Upper lobe of right lung (tissue), 1 donor: ENCODE results near the gene NHSL2. TPM values are rescaled to one million over a fixed set of nuclear protein-coding genes. Genes with fewer than 3 reads are reported as not detected.

Experiments used
- ATAC-seq: fragments of 200-7000 bp; cut with Tn5 transposase; one replicate; pipeline ENCODE4 v1.9.1; 2020; ENCODE audit warnings: mild to moderate bottlenecking, moderate library complexity
- DNase-seq: peaks from one replicate; pipeline ENCODE4 v3.0.0-alpha.2; 2020
- H3K27ac ChIP-seq: fragments of 200-600 bp; one replicate; pipeline ENCODE4 v1.8.0; 2022
- H3K27me3 ChIP-seq: fragments of 200-600 bp; one replicate; pipeline ENCODE4 v1.8.0; 2022; ENCODE audit warnings: mild to moderate bottlenecking
- H3K36me3 ChIP-seq: fragments of 200-600 bp; one replicate; pipeline ENCODE4 v1.8.0; 2022
- H3K4me1 ChIP-seq: fragments of 200-600 bp; one replicate; pipeline ENCODE4 v1.8.0; 2022
- H3K4me3 ChIP-seq: fragments of 200-600 bp; one replicate; pipeline ENCODE4 v1.8.0; 2022; ENCODE audit warnings: mild to moderate bottlenecking
- H3K9me3 ChIP-seq: fragments of 200-600 bp; one replicate; pipeline ENCODE4 v1.8.0; 2022
- intact Hi-C: fragments of 100-400 bp; cut with DNase I; formaldehyde crosslinking; loops from one replicate; pipeline ENCODE4 v1.11.0; 2022
- total RNA-seq: library from RNA; stranded (reverse); fragmentation: NEBNext Ultra II Directional; extraction: Animal tissue kit (Norgen Biotek cat#: 25700); gene quantifications from one replicate; pipeline ENCODE4 v1.2.1, GENCODE V29; 2021
- TF ChIP-seq, protein P1 (sequence below): fragments of 200-600 bp; IDR thresholded peaks from one replicate; pipeline ENCODE4 v1.8.0; 2022; ENCODE audit warnings: antibody characterized with exemption
- donor health status: DM: no; HTN: yes; CAD: no; lungs with severe emphysema.

The NHSL2 gene
- total RNA-seq, 1 donor from 2014 or later, result 17.3 TPM

DNA sequence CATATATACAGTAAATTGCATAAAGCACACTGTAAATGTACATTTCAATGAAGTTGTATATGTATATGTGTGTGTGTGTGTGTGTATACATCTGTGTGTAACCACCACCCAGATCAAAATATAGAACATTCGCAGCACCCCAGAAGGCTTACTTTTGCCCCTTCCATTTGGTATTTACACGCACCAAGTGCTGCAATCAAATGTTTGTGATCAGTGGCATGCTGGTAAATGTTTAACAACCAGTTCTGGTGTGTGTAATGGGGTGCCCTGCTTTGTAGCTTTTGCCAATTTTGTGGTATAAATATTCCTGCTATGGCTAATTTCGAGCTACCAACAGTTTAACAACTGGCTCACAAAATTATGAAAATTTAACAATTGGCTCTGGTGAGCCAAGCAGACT lies 119.8 kb downstream of the NHSL2 start:
- no peak for DNase-seq
- Histone ChIP-seq H3K9me3 (no peaks in the 10 kb centered on the region), H3K27me3 (no peaks in the 10 kb centered on the region), H3K4me1 (no peaks in the 10 kb centered on the region), H3K4me3 (no peak overlapping the region), H3K27ac (no peak overlapping the region), H3K36me3 (no peaks in the 10 kb centered on the region)
- no peak for ATAC-seq
- TF ChIP-seq, protein P1, sequence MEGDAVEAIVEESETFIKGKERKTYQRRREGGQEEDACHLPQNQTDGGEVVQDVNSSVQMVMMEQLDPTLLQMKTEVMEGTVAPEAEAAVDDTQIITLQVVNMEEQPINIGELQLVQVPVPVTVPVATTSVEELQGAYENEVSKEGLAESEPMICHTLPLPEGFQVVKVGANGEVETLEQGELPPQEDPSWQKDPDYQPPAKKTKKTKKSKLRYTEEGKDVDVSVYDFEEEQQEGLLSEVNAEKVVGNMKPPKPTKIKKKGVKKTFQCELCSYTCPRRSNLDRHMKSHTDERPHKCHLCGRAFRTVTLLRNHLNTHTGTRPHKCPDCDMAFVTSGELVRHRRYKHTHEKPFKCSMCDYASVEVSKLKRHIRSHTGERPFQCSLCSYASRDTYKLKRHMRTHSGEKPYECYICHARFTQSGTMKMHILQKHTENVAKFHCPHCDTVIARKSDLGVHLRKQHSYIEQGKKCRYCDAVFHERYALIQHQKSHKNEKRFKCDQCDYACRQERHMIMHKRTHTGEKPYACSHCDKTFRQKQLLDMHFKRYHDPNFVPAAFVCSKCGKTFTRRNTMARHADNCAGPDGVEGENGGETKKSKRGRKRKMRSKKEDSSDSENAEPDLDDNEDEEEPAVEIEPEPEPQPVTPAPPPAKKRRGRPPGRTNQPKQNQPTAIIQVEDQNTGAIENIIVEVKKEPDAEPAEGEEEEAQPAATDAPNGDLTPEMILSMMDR, result no peak
- intact Hi-C loops, result no loop called here

DNA sequence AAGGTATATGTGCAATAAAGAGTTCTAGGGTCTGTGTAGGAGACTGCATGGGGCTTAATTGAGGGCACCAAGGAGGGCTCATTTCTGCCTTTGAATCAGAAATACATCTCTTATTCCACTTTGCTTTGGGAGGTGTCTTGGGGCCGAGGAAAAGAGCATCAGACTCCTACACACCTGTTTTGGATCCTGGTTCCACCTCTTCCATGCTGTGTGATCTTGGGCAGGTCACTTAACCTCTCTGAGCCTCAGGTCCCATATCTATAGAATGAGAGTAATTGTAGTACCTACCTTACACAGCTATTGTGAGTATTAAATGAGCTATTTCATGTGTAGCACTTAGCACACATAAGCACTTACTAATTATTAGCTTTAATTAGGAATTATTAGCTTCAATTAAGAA lies 120.5 kb downstream of the NHSL2 start:
- H3K27ac ChIP-seq, result no peak overlapping the region
- DNase-seq, result no peak
- H3K4me1 ChIP-seq, result no peaks in the 10 kb centered on the region
- no peak for ATAC-seq
- H3K36me3 ChIP-seq, result no peaks in the 10 kb centered on the region
- no peaks in the 10 kb centered on the region for H3K9me3 ChIP-seq
- no peaks in the 10 kb centered on the region for H3K27me3 ChIP-seq
- no peak overlapping the region for H3K4me3 ChIP-seq
- intact Hi-C loops, result no loop called here
- TF ChIP-seq, protein P1, result no peak

DNA sequence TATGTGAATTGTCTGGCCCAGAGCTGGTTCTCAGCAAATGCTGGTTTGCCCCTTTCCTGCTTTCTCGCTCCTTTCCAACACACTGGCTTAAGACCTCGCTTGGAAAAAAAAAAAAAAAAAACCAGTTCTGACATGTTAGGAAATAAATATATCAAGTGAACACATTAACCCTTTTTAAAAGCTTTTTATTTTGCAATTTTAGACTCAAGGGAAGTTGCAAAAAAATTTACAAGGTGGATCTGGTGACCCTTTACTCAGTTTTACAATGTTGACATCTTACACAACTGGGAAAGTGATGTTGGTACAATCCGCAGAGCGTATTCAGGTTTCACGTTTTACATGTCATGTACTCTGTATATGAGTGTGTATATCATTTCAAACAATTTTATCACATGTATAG lies 121.0 kb downstream of the NHSL2 start:
- intact Hi-C loops, result no loop called here
- Histone ChIP-seq H3K4me1 (no peaks in the 10 kb centered on the region), H3K9me3 (no peaks in the 10 kb centered on the region), H3K36me3 (no peaks in the 10 kb centered on the region), H3K27me3 (no peaks in the 10 kb centered on the region), H3K27ac (no peak overlapping the region), H3K4me3 (no peak overlapping the region)
- DNase-seq (no peak), ATAC-seq (no peak)
- TF ChIP-seq, protein P1, result no peak

DNA sequence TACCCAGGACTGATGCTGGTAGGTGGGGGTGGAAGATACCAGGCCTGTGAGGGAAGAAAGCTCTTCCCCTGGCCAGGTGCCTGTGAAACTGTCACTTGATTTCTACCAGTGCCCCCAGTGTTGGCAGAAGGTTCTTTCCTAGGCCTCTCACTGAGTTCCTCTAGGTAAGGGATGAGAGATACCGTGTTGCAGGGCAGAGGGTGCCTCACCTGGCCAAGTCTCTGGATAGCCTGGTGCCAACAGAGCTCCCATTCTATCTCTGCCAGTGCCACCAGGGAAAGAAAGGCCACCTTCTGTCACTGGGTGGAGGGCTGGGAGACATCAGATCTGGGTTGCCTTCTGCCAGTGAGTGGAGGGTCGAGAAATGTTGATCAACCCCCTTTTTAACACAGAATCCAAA lies 127.0 kb downstream of the NHSL2 start:
- ATAC-seq (no peak), DNase-seq (no peak)
- no peaks in the 10 kb centered on the region for H3K27me3 ChIP-seq
- no peaks in the 10 kb centered on the region for H3K4me1 ChIP-seq
- TF ChIP-seq, protein P1, result no peak
- H3K9me3 ChIP-seq, result no peaks in the 10 kb centered on the region
- intact Hi-C loops, result no loop called here
- H3K4me3 ChIP-seq, result no peak overlapping the region
- H3K36me3 ChIP-seq, result no peaks in the 10 kb centered on the region
- H3K27ac ChIP-seq, result no peak overlapping the region

DNA sequence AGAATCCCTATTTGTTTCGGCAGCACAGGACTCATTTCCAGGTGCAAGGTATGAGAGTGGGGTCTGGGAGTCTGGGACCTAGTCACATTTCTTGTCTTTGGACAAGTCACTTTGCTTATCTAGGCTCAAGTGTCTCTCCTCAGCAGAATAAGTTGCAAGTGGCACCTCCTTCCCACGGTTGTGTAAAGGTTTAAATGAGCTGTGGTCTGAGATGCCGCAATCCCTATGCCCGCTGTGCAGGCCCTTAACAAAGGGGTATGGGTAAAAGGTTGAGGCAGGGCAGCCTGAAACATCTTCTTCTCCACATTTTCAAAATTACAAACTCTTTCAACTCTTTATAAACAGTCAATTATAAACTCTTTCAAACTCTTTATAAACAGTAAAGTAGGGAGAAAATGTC lies 127.4 kb downstream of the NHSL2 start:
- DNase-seq, result no peak
- no peaks in the 10 kb centered on the region for H3K9me3 ChIP-seq
- ATAC-seq, result no peak
- no peaks in the 10 kb centered on the region for H3K36me3 ChIP-seq
- no peak overlapping the region for H3K27ac ChIP-seq
- TF ChIP-seq, protein P1, result no peak
- H3K4me1 ChIP-seq, result no peaks in the 10 kb centered on the region
- no peak overlapping the region for H3K4me3 ChIP-seq
- no peaks in the 10 kb centered on the region for H3K27me3 ChIP-seq
- intact Hi-C loops, result no loop called here

DNA sequence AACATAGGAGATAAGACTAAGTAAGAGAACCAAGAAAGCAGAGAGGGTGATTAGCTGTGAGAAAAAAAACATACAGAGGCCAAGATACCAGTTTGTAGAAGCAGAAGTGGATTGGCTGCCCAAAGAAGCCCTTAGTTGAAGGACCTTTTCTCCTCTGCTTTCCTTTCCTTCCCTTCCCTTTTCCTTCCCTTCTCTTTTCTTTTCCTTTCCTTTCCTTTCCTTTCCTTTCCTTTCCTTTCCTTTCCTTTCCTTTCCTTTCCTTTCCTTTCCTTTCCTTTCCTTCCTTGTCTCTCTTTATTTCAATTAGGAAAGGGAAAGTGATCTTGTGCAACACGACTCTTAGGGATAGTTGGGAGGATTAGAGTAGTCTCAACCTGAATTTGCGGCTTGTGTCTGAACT lies 128.2 kb downstream of the NHSL2 start:
- TF ChIP-seq, protein P1, result no peak
- Histone ChIP-seq H3K36me3 (no peaks in the 10 kb centered on the region), H3K27ac (no peak overlapping the region), H3K27me3 (no peaks in the 10 kb centered on the region), H3K4me1 (peaks cover 4% of the 10 kb centered on the region), H3K4me3 (no peak overlapping the region), H3K9me3 (no peaks in the 10 kb centered on the region)
- intact Hi-C loops, result no loop called here
- DNase-seq (no peak), ATAC-seq (no peak)
